GM18870 (cell line): ENCODE measurements around the gene ADAM19.

Source experiments
- ATAC-seq: cut with Tn5 transposase; IDR thresholded peaks from one replicate; pipeline ENCODE4 v1.9.1; 2021; ENCODE audit warnings: moderate library complexity; ENCODE audit not compliant: unreplicated experiment

Gene ADAM19

DNA sequence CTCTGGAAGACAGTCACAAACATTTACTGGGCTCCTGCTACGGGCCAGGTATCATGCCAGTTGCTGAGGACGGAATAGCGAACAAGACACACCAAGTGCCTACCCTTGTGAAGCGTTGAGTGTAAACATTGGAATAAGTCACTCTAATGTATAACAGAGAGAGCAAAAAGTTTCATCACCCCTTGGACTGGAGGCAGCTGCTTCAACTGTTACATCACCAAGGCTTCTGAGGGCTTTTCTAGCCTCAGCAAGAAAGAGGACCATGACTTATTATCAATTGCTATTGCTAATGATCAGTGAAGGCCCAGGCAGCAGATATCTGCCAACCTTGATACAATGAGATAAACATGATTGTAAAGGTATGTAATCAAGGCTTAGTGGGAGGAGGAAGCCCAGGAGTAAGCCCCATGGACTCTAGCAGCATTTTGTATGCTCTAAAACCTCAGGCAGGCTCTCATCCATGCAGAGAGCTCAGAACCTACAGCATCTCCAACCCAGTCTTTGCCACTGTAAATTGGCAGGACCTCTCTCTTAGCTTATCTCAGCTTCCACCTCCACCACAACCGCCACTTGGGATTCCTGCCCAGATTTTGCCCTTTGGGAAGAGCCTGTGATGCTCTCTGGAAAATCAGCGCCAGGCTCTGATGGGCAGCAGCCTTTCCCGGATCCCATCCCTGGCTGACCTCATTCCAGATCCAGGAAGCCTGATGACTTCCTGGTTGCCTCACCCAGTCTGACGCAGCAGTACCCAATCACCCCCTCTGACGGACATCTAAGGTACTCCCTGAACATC, 54.5 kb downstream of the ADAM19 start:
- ATAC-seq: no peak

DNA sequence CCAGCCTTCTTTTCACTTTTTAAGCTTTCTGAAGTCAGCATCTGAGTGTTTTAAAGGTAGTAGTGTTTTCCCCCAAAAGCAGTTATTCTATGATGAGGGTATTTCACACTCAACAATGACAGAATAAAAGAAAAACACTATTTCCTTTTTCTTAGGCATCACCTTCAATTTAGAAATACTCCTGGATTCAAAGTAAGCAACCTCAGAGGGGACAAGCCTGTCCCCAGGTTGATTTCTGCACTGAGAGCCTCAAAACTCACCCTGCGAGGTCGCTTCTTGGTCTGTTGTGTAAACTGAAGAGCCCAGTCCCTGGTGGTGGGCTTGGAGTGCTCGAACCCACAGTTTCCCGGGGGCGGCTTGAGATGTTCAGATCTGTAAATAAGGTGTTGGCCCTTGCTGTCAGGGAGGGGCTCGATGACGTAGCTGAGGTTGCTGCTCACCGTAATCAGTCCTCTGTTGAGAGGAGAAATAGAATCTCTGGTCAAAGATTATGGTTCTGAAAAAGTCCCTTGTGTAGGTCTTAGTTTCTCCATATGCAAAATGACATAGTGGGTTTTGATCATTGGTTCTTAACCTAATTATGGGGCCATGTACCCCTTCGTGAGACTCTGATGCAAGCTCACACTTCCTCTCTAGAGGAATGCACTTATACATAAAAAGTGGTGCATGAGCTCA, 55.9 kb downstream of the ADAM19 start:
- peak; percentile 43 for ATAC-seq

GRCh38 chr5:157518963-157519362, 56.6 kb downstream of the ADAM19 start:
- peak; percentile 69 for ATAC-seq

- no peak for ATAC-seq
Observed at GRCh38 chr5:157516626-157517325, 58.8 kb downstream of the ADAM19 start.

- no peak for ATAC-seq
Observed at GRCh38 chr5:157516006-157516405, 59.6 kb downstream of the ADAM19 start.

- no peak for ATAC-seq
Observed at GRCh38 chr5:157514974-157515373, 60.6 kb downstream of the ADAM19 start.

DNA sequence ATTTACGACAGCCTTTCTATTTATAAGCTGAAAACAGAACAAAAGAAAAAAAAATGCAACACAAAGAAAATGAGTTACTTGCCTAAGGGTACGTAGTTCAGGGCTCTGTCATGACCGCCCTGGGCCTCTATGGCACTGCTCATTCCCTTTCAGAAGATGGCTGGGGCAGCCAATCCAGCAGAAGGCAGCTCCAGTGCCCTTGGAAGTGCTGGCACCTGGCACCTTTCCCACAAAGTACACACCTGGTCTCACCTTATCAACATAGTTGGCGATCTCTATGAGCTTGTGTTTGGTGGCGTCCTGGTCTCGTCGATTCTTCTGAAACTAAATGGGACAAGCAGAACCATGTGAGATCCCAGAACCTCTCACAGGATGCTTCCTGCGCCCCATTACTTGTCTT, 62.4 kb downstream of the ADAM19 start:
- ATAC-seq: no peak

DNA sequence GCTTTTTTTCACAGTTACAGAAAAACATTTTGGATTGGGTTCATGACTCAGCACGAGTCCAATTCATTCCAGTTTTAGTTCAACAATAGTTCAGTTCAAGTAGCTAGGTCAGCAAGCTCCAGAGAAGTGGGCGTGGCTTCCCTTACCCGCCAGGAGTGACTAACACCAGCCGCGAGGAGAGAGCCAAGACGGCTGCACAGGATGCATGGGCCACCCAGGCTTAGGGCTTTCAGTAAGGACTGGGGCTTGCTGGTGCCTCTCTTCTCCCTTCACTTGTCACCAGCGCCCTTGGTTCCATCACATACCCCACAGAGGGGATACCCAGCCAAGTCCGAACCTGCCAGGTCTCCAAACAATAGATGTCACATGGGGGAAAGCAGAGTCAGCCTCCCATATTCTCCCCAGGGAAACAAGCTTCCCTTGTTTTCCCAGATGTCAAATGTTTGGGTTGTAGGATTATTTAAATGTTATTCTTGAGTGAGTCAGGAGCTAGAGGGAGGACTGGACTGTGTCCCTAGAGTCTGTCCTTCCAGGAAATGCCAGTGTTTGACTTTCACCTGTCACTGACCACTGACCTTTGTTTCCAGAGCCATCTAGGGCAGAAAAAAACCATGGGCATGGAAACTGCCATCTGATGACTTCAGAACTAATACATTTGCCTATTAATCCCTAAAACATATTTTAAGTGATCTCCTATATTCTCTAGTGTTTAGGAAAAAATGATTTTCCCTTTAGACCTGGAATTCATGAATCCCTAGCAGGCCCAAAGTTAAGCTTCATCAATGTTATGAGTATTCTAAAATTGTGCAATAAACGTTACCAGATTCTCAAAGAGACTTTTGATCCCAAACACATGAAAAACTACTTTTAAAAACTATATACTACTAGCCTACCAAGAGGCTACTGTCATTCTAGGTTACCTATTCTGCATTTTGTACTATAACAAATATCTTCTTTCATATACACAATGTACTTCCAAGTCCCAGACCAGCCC, 63.6 kb downstream of the ADAM19 start:
- ATAC-seq: no peak

DNA sequence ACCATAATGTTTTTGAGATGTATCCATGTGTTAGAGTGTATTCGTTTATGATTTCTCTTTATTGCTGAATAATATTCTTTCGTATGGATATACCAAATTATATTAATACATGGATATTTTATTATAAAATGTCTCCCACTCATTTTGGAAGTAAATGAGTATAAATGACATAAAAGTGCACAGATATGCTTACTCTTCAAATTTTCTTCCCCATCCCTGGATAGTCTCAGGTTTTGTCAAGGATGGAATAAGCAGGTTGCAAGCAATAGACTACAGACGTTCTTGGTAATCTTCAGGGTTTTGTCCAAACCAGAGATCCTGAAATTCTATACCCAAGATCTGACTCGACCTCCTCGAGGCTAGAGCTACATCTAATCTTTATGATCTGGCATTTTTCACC, 64.9 kb downstream of the ADAM19 start:
- ATAC-seq: no peak

GRCh38 chr5:157509587-157509986, 66.0 kb downstream of the ADAM19 start:
- ATAC-seq: peak; percentile 90

DNA sequence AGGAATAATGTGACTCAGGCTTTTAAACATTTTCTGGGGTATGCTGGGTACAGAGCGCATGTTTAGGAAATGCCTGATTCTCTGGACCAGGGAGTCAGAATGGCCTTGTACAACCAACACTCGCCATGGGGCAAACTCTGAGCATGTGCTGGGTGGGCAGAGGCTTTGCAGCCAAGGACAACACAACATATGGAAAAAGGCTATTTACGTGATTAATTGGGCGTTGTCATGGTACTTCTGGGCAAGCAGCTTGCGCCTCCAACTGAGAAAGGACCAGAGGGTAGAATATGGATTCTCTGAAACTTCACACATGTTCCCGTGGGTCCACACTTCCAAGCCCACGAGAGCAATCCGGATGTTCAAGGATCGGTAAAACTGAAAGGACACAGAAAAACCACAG, 66.5 kb downstream of the ADAM19 start:
- ATAC-seq: no peak

DNA sequence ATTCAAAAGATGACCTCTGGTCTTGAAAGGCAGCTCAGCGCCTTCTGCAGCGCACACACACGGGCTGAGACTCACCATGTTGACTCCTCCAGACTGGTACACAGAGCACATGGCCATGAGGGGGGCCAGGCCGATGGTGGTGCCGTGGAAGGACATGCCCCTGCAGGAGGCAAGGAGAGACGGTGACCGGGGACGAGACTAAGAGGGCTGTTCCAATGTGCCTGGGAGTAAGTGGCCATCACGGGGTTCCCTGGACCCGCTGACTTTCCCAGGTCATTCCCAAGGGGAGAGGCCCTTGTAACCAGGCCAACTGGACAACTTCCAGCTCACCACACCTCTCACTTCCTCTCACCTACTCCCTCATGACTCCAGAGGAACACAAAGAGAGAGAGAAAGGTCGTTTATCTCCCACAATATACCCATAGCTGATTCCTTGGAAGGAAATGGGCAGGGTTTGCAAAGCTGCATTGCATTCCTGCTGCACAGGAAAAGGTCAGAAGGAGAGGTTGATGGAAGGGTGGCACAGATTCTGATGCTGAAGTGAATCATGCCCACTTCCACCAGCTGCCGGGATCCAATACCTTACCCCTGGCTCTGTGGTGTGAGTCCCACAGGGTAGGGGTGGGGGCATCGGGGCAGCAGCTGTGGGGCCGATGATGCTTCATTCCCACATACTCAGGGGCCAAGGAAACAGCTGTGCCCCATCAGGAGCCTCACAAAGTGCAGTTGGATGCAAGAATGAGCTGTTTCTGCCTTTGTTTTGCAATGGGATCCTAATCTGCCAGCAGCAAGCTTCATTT, 68.4 kb downstream of the ADAM19 start:
- no peak for ATAC-seq

- ATAC-seq: no peak
Observed at GRCh38 chr5:157506066-157506590, 69.4 kb downstream of the ADAM19 start.

GRCh38 chr5:157505496-157505895, 70.1 kb downstream of the ADAM19 start:
- no peak for ATAC-seq

DNA sequence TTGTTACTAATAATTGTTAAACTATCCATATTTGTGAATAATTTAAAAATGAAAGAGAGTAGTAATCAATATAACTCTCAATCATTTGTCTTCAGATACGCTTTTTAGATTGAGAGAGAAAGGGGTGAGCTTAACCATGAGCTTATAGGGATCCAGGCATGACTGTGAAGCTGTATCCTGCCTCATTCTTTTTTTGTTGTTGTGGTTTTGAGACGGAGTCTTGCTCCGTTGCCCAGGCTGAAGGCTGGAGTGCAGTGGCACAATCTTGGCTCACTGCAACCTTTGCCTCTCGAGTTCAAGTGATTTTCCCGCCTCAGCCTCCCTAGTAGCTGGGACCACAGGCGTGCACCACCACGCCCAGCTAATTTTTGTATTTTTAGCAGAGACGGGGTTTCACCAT, 71.5 kb downstream of the ADAM19 start:
- ATAC-seq: no peak

GRCh38 chr5:157502143-157502647, 73.4 kb downstream of the ADAM19 start:
- ATAC-seq: peak; percentile 73

- no peak for ATAC-seq
Observed at GRCh38 chr5:157497875-157498611, 77.5 kb downstream of the ADAM19 start.

DNA sequence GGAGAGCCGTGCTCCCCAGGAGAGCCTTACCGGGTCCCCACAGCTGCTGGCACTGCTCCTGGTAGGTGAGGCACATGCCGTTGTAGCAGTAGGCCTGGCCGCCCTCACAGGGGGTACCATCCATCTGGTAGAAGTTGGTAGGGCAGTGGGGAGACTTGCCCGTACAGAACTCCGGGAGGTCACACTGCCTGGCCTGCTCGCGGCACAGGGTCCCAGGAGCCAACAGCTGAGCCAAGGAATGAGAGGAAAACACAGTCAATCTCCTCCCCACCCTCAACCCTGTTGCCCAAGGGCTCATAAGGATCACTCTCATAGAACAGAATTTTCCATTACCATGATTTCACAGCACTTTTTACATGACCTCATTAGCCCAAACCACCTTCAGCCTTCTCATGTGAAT, 78.7 kb downstream of the ADAM19 start:
- no peak for ATAC-seq
